H1 (cell line): ENCODE measurements around the gene ALOX5AP. TPM values are rescaled to one million over a fixed set of nuclear protein-coding genes. Genes with fewer than 3 reads are reported as not detected.

ENCODE experiments used
- CTCF ChIA-PET: fragments of 300-600 bp; sonication (Branson Sonifier 250); formaldehyde crosslinking; loops from one replicate; lab custom pipeline; 2021; ENCODE audit not compliant: partially characterized antibody; lab: Charles Lee
- POLR2A ChIA-PET: fragments of 300-600 bp; sonication (Branson Sonifier 250); formaldehyde crosslinking; loops from one replicate; lab custom pipeline; 2021; ENCODE audit warnings: inconsistent platforms; ENCODE audit not compliant: partially characterized antibody; lab: Charles Lee
- DNase-seq, 2 experiments: peaks; one replicate each; pipeline versions ENCODE4 v3.0.0 to v3.0.0-alpha.2; 2010 to 2022; ENCODE audit warnings: low spot score in 2 of 2, low read depth in 1 of 2, mixed read lengths in 1 of 2
- FAIRE-seq: peaks from 2 replicates; lab custom pipeline; 2011; peaks lifted over from hg19 to GRCh38; lab: Jason Lieb, UNC
- H2AFZ ChIP-seq: 2 replicates; pipeline ENCODE4 v1.8.1; 2012; ENCODE audit warnings: low read length, inconsistent platforms
- H2AK5ac ChIP-seq: 2 replicates; pipeline ENCODE4 v1.6.1; 2013; ENCODE audit warnings: low read depth, low read length
- H2BK120ac ChIP-seq: replicated peaks from 2 replicates; pipeline ENCODE3; 2013; ENCODE audit warnings: low read depth, low read length, inconsistent platforms
- H2BK12ac ChIP-seq: 2 replicates; pipeline ENCODE4 v1.6.1; 2013; ENCODE audit warnings: low read depth, low read length
- H2BK15ac ChIP-seq: 2 replicates; pipeline ENCODE4 v1.6.1; 2013; ENCODE audit warnings: low read length
- H2BK20ac ChIP-seq: 2 replicates; pipeline ENCODE4 v1.6.1; 2013; ENCODE audit warnings: low read length
- H2BK5ac ChIP-seq: 2 replicates; pipeline ENCODE4 v1.6.1; 2013; ENCODE audit warnings: low read depth, low read length
- H3K14ac ChIP-seq: 2 replicates; pipeline ENCODE4 v1.6.1; 2013; ENCODE audit warnings: inconsistent platforms; ENCODE audit not compliant: insufficient read length
- H3K18ac ChIP-seq: 2 replicates; pipeline ENCODE4 v1.6.1; 2013; ENCODE audit warnings: low read length; ENCODE audit errors: extremely low read depth
- H3K23ac ChIP-seq: 2 replicates; pipeline ENCODE4 v1.6.1; 2013; ENCODE audit warnings: inconsistent platforms; ENCODE audit not compliant: insufficient read length
- H3K23me2 ChIP-seq: 2 replicates; pipeline ENCODE4 v1.6.1; 2013; ENCODE audit warnings: low read depth, low read length
- H3K27ac ChIP-seq: 2 replicates; pipeline ENCODE4 v1.6.1; 2011; ENCODE audit warnings: low read depth, low read length, inconsistent platforms
- H3K27me3 ChIP-seq, 4 experiments: replicated peaks in 1 of 4; 1 replicate in 1 of 4; 2 replicates in 3 of 4; pipeline versions ENCODE4 v1.6.1 to v1.8.1; 2011 to 2013; ENCODE audit warnings: low read length in 3 of 4, mild to moderate bottlenecking in 3 of 4, inconsistent platforms in 2 of 4, mixed read lengths in 2 of 4, moderate library complexity in 1 of 4; ENCODE audit not compliant: control insufficient read depth in 3 of 4, insufficient read depth in 3 of 4; ENCODE audit errors: extremely low read depth in 1 of 4
- H3K36me3 ChIP-seq, 4 experiments: 2 replicates each; pipeline versions ENCODE4 v1.6.1 to v1.8.1; 2011 to 2013; ENCODE audit warnings: mild to moderate bottlenecking in 4 of 4, low read length in 3 of 4, moderate library complexity in 2 of 4, control low read depth in 1 of 4, inconsistent platforms in 1 of 4; ENCODE audit not compliant: insufficient read depth in 4 of 4, control insufficient read depth in 2 of 4
- H3K4ac ChIP-seq: replicated peaks from 2 replicates; pipeline ENCODE3; 2013; ENCODE audit warnings: low read length, low read depth, mixed read lengths, inconsistent platforms; ENCODE audit not compliant: insufficient read length
- H3K4me1 ChIP-seq, 4 experiments: replicated peaks in 1 of 4; 1 replicate in 1 of 4; 2 replicates in 3 of 4; pipeline versions ENCODE4 v1.6.1 to v1.8.1; 2011 to 2013; ENCODE audit warnings: low read length in 3 of 4, inconsistent platforms in 2 of 4, mixed read lengths in 1 of 4; ENCODE audit not compliant: insufficient read depth in 4 of 4, control insufficient read depth in 3 of 4
- H3K4me2 ChIP-seq, 2 experiments: 2 replicates each; pipeline versions ENCODE4 v1.6.1 to v1.8.1; 2011 to 2013; ENCODE audit warnings: low read depth in 2 of 2, low read length in 2 of 2, control low read depth in 1 of 2, inconsistent platforms in 1 of 2, mild to moderate bottlenecking in 1 of 2; ENCODE audit not compliant: insufficient read depth in 1 of 2
- H3K4me3 ChIP-seq, 4 experiments: fragments of 200-600, 300-600 bp in 1 of 4; sonication (generic), shearing (Covaris generic), sonication (Bioruptor Twin) in 1 of 4; 2 replicates each; pipeline versions ENCODE4 v1.5.1 to v1.8.1; 2011 to 2016; ENCODE audit warnings: low read length in 4 of 4, low read depth in 3 of 4, control low read depth in 2 of 4, inconsistent platforms in 2 of 4, mild to moderate bottlenecking in 2 of 4, mixed read lengths in 1 of 4, moderate library complexity in 1 of 4; ENCODE audit not compliant: insufficient read depth in 2 of 4; ENCODE audit errors: extremely low read depth in 1 of 4
- H3K56ac ChIP-seq: replicated peaks from 2 replicates; pipeline ENCODE3; 2013; ENCODE audit warnings: low read depth, mild to moderate bottlenecking, mixed read lengths, low read length, inconsistent platforms; ENCODE audit not compliant: insufficient read length
- H3K79me1 ChIP-seq: 2 replicates; pipeline ENCODE4 v1.6.1; 2013; ENCODE audit warnings: low read depth, low read length, control low read depth
- H3K79me2 ChIP-seq, 2 experiments: 2 replicates each; pipeline versions ENCODE4 v1.6.1 to v1.8.1; 2012 to 2013; ENCODE audit warnings: low read length in 2 of 2, mild to moderate bottlenecking in 2 of 2, inconsistent platforms in 1 of 2; ENCODE audit not compliant: insufficient read depth in 2 of 2, control insufficient read depth in 1 of 2
- H3K9ac ChIP-seq, 4 experiments: replicated peaks in 1 of 4; 1 replicate in 1 of 4; 2 replicates in 3 of 4; pipeline versions ENCODE4 v1.6.1 to v1.8.1; 2011 to 2013; ENCODE audit warnings: low read depth in 3 of 4, low read length in 3 of 4, control low read depth in 2 of 4, mild to moderate bottlenecking in 2 of 4, moderate library complexity in 2 of 4, inconsistent platforms in 1 of 4; ENCODE audit errors: extremely low read depth in 1 of 4
- H3K9me3 ChIP-seq, 2 experiments: 2 replicates each; pipeline versions ENCODE4 v1.6.1 to v1.8.1; 2012 to 2013; ENCODE audit warnings: mild to moderate bottlenecking in 2 of 2, moderate library complexity in 2 of 2, control low read depth in 1 of 2, inconsistent platforms in 1 of 2, low read depth in 1 of 2, low read length in 1 of 2, mixed read lengths in 1 of 2; ENCODE audit not compliant: insufficient read depth in 2 of 2
- H4K20me1 ChIP-seq, 2 experiments: replicated peaks in 1 of 2; 2 replicates each; pipeline versions ENCODE3 to v1.8.1; 2011 to 2013; ENCODE audit warnings: inconsistent platforms in 2 of 2, low read length in 2 of 2, mild to moderate bottlenecking in 1 of 2; ENCODE audit not compliant: insufficient read depth in 2 of 2, control insufficient read depth in 1 of 2
- H4K5ac ChIP-seq: 2 replicates; pipeline ENCODE4 v1.6.1; 2013; ENCODE audit warnings: low read length, low read depth, mixed read lengths, inconsistent platforms; ENCODE audit not compliant: insufficient read length
- H4K8ac ChIP-seq: 2 replicates; pipeline ENCODE4 v1.8.0; 2013; ENCODE audit warnings: mild to moderate bottlenecking, moderate library complexity, low read length, inconsistent platforms; ENCODE audit not compliant: insufficient read depth; ENCODE audit errors: extremely low read depth
- H4K91ac ChIP-seq: replicated peaks from 2 replicates; pipeline ENCODE3; 2013; ENCODE audit warnings: low read length, mixed read lengths, inconsistent platforms; ENCODE audit not compliant: insufficient read length
- CHD1 ChIP-seq: IDR thresholded peaks from 2 replicates; pipeline ENCODE4 v1.6.1; 2012; ENCODE audit warnings: low read depth, low read length, improper control_type of control experiment
- CREB1 ChIP-seq: IDR thresholded peaks from 2 replicates; pipeline ENCODE4 v1.6.1; 2012; ENCODE audit warnings: inconsistent platforms
- EP300 ChIP-seq, 2 experiments: IDR thresholded peaks; 1 replicate in 1 of 2; 2 replicates in 1 of 2; pipeline ENCODE4 v1.6.1; 2011 to 2012; ENCODE audit warnings: low read depth in 2 of 2, low read length in 2 of 2, mild to moderate bottlenecking in 2 of 2, borderline replicate concordance in 1 of 2, inconsistent platforms in 1 of 2, moderate library complexity in 1 of 2
- KDM1A ChIP-seq: fragments of 200-600, 300-600 bp; sonication (generic); IDR thresholded peaks from 2 replicates; pipeline ENCODE4 v1.7.1; 2016; ENCODE audit warnings: mild to moderate bottlenecking, low read length, borderline replicate concordance
- KDM4A ChIP-seq: IDR thresholded peaks from one replicate; pipeline ENCODE4 v1.7.1; 2012; ENCODE audit warnings: low read depth, mild to moderate bottlenecking, moderate library complexity, low read length, inconsistent platforms; ENCODE audit not compliant: severe bottlenecking
- POLR2AphosphoS5 ChIP-seq: IDR thresholded peaks from 2 replicates; pipeline ENCODE4 v1.6.1; 2011; ENCODE audit warnings: low read depth, low read length
- POU5F1 ChIP-seq: IDR thresholded peaks from 2 replicates; pipeline ENCODE4 v1.6.1; 2011; ENCODE audit warnings: low read depth, mild to moderate bottlenecking, low read length, moderate library complexity
- RFX5 ChIP-seq: IDR thresholded peaks from 2 replicates; pipeline ENCODE4 v1.6.1; 2011; ENCODE audit warnings: low read depth, low read length, improper control_type of control experiment, borderline replicate concordance
- SAP30 ChIP-seq: fragments of 300-600 bp; sonication (generic); IDR thresholded peaks from 2 replicates; pipeline ENCODE4 v1.7.1; 2012; ENCODE audit warnings: low read length, moderate library complexity, mild to moderate bottlenecking, inconsistent platforms; ENCODE audit not compliant: insufficient read depth, insufficient replicate concordance
- SIRT6 ChIP-seq: IDR thresholded peaks from one replicate; pipeline ENCODE4 v1.7.1; 2012; ENCODE audit warnings: low read length, inconsistent platforms
- SP4 ChIP-seq: IDR thresholded peaks from 2 replicates; pipeline ENCODE4 v1.6.1; 2012; ENCODE audit warnings: low read length, inconsistent platforms
- ZNF274 ChIP-seq: IDR thresholded peaks from 2 replicates; pipeline ENCODE4 v1.7.0; 2012; ENCODE audit warnings: low read length, borderline replicate concordance; ENCODE audit errors: extremely low read depth
- WGBS, 2 experiments: shearing (Covaris generic) in 1 of 2; methylation state at CpG; one replicate each; pipeline versions ENCODE4 v1.1.6 to v1.1.7; 2013 to 2015; ENCODE audit warnings: low lambda C conversion rate in 2 of 2, mixed read lengths in 2 of 2, inconsistent platforms in 1 of 2, low coverage in 1 of 2, missing lambda C conversion rate in 1 of 2; ENCODE audit not compliant: insufficient replicate concordance in 2 of 2, insufficient coverage in 1 of 2, insufficient read length in 1 of 2; ENCODE audit errors: extremely low coverage in 1 of 2, missing lambda C conversion rate in 1 of 2; 5-methylcytosine and 5-hydroxymethylcytosine counted together
- polyA plus RNA-seq, 7 experiments: library from polyadenylated mRNA; depleted of rRNA in 3 of 7; stranded (reverse) in 5 of 7; unstranded in 2 of 7; fragments of >200 nt in 5 of 7; fragments of 200-250 nt in 2 of 7; gene quantifications; 1 replicate in 5 of 7; 2 replicates in 1 of 7; 4 replicates in 1 of 7; pipeline versions ENCODE4 v1.2.1 to v1.2.3, GENCODE V29; 2011 to 2013; ENCODE audit warnings: missing spikeins in 2 of 7, mixed read lengths in 2 of 7
- total RNA-seq: library from RNA; stranded (reverse); fragmentation: NEBNext Ultra II Directional; extraction: Animal tissue kit (Norgen Biotek cat#: 25700); gene quantifications from 2 replicates; pipeline ENCODE4 v1.2.1, GENCODE V29; 2021

The ALOX5AP gene
- total and polyA plus RNA-seq, 2 of the 8 experiments (the other 6 are each of a cell fraction or from before 2014, with no cell fraction given) = not detected

DNA sequence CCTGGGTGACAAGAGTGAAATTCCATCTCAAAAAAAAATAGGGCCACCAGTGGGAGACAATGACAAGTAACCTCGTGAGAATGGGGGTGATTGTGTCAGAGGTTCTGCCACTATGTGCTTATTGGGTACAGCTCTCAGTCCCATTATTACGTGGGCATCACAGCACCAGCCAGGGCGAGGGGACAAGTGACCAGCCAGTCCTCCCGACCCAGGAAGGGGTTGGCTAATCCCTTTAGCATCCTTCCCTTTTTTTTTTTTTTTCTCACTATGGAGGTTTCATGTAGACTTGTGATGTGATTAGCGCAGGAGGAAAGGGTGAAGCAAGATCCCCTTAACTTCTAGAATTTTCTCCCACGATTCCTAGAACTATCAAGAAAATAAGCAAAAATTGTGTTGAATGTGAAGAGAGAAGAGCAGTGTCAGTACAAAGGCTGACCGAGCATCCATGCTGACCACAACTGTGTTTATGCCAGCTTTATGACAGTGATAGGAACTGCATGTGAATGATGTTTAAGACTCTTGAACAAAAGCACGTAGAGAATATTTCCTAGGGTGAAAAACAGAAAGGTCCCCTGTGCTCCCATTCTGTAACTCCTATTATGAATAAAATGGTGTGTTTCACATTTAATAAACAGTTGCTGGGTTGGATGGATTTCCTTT lies 50.0 kb downstream of the ALOX5AP start:
- H3K4me2 ChIP-seq = no peak overlapping the region
- no peaks in the 10 kb centered on the region for H3K79me1 ChIP-seq
- H3K9me3 ChIP-seq = no peaks in the 10 kb centered on the region
- H3K27ac ChIP-seq = no peak overlapping the region
- H3K79me2 ChIP-seq = no peaks in the 10 kb centered on the region
- WGBS, 2 experiments = 83% methylated on average over 7 of the region's 8 CpGs; no CpG with 5 or more reads in 1 of the 2 experiments
- no peak overlapping the region for H4K5ac ChIP-seq
- H4K20me1 ChIP-seq = no peaks in the 10 kb centered on the region
- no peaks in the 10 kb centered on the region for H3K36me3 ChIP-seq
- H2BK20ac ChIP-seq = no peak overlapping the region
- H3K27me3 ChIP-seq = no peaks in the 10 kb centered on the region
- no peak overlapping the region for H3K23ac ChIP-seq
- H4K91ac ChIP-seq = no peak overlapping the region
- H2BK12ac ChIP-seq = no peak overlapping the region
- H2AK5ac ChIP-seq = no peak overlapping the region
- no peaks in the 10 kb centered on the region; the same call in 1 of the 2 replicates for H3K23me2 ChIP-seq
- H2BK120ac ChIP-seq = no peak overlapping the region
- ChIA-PET CTCF (interaction anchor here (1.0 to 1.1 kb wide), 2 partner anchors 10 to 17 kb away, joined by 3 read pairs; no protein-coding TSS in a partner anchor), POLR2A (no interaction called here)
- H3K9ac ChIP-seq = no peak overlapping the region
- H3K14ac ChIP-seq = no peak overlapping the region
- DNase-seq (no peak), FAIRE-seq (no peak)
- no peak overlapping the region for H3K56ac ChIP-seq
- H4K8ac ChIP-seq = no peak overlapping the region
- no peak overlapping the region for H3K18ac ChIP-seq
- H3K4ac ChIP-seq = no peak overlapping the region
- no peak overlapping the region for H2BK5ac ChIP-seq
- no peak overlapping the region for H3K4me3 ChIP-seq
- no peak overlapping the region for H2AFZ ChIP-seq
- no peak overlapping the region for H2BK15ac ChIP-seq
- no peaks in the 10 kb centered on the region for H3K4me1 ChIP-seq
- no peak for TF ChIP-seq KDM4A
- TF ChIP-seq EP300 (IDR thresholded peaks at IDR 0.05; ENCODE audit: borderline replicate concordance in 1 of 2, low read depth in 2 of 2, low read length in 2 of 2) = no peak
- no peak for TF ChIP-seq SIRT6
- TF ChIP-seq ZNF274 = no peak
- no peak for TF ChIP-seq CREB1
- TF ChIP-seq SAP30 = no peak
- no peak for TF ChIP-seq SP4
- TF ChIP-seq KDM1A = no peak
- TF ChIP-seq POU5F1 = no peak
- TF ChIP-seq POLR2AphosphoS5 = no peak
- no peak for TF ChIP-seq CHD1
- TF ChIP-seq RFX5 = no peak
